ENCODE measurements around the gene HS3ST4. TPM values are rescaled to one million over a fixed set of nuclear protein-coding genes. Genes with fewer than 3 reads are reported as not detected.
"Not testable (repeated sequence)": the region's sequence is repeated elsewhere in the genome, so short reads cannot be mapped to it uniquely, and the experiment has no call there.

HS3ST4 gene
- total RNA-seq, 1 experiment from 2014 or later, result not detected

DNA sequence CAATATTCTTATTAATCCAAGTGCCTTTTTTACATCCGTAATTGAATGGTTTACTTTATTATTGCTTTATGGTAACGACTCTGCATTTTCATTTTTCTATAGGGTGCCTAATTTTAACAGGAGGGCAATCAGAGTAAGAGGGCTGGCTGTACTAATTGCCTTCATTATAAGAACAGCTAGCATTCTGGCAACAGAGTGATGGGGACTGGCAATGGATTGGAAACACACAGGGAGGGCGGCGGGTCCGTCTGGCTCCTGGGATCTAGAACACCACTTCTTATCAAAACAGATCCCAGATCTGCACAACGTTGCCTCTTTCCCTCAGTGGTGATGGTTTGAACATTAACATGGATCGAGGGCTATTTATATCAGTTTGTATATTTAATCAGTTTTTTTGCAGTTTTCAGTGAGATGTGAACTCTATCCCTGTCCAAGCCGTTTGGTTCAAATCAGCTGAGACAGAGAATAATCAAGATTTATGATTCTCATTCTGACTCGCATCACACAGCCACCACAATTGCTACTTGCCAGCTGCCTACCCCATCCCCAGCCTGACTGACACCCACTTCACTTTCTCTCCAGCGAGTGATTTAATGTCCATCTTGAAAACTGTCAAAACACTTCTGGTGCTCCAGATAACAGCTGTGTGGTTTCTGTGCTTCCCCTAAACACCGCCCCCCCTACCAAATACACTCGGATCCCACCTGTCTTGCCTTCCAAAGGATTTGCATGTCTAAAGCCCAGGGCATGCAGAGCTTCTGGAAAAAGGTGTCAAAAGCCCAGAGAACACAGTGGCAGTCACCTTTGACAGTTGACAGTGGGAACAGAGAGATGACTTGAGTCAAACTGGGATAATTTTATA lies 327.9 kb downstream of the HS3ST4 start:
- CTCF ChIA-PET, result no interaction called here
- Mint-ChIP-seq H3K27me3 (ENCODE audit: insufficient read depth, unreplicated experiment) (no peaks in the 10 kb centered on the region), H3K36me3 (ENCODE audit: insufficient read depth, unreplicated experiment) (no peaks in the 10 kb centered on the region), H3K9me3 (ENCODE audit: unreplicated experiment) (peaks cover 28% of the 10 kb centered on the region), H3K27ac (ENCODE audit: low read depth, unreplicated experiment) (no peak overlapping the region), H3K4me3 (ENCODE audit: unreplicated experiment) (no peak overlapping the region), H3K4me1 (ENCODE audit: insufficient read depth, unreplicated experiment) (no peaks in the 10 kb centered on the region)
- intact Hi-C loops (cut with micrococcal nuclease), result no loop called here
- no peak for TF ChIP-seq CTCF (IDR thresholded peaks at IDR 0.05; ENCODE audit: unreplicated experiment)
- BruUV-seq (replicated peaks), result no TSS peak
- no peak for DNase-seq (ENCODE audit: unreplicated experiment)
- POLR2A ChIA-PET, result no interaction called here

DNA sequence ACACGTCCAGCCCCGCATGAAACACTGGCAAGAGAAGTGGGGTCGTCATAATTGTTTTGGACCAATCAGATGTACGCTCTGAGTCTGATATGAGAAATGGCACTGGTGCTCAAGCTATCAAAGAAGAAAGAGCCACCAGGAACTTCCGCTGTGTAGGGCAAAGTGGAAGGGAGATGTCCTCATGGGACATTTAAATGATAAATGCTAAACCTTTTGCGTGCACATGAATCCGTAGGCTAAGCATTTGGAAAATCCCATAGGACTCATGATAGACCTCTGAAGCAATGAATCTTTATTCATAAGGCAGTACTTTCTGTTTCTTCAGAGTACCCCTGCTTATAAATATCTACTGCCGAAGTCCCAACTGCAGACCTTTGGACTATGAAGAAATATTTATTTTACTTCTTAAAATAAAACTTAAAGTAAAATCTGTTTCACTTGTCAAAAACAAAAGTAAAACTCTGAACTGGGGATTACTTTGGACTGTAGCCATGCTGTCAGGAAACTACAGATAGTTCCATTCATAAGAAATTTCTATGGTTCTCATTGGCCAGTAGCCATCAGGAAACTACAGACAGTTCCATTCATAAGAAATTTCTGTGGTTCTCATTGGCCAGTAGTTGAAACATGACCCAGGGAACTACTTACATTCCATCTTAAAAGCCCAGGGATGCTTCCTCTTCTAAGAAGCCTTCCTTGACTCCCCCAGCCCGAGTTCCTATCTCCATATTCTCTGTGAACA lies 335.1 kb downstream of the HS3ST4 start:
- CTCF ChIA-PET, result no interaction called here
- intact Hi-C loops (cut with micrococcal nuclease), result no loop called here
- Mint-ChIP-seq H3K4me1 (ENCODE audit: insufficient read depth, unreplicated experiment) (no peaks in the 10 kb centered on the region), H3K27me3 (ENCODE audit: insufficient read depth, unreplicated experiment) (no peaks in the 10 kb centered on the region), H3K27ac (ENCODE audit: low read depth, unreplicated experiment) (no peak overlapping the region), H3K9me3 (ENCODE audit: unreplicated experiment) (peaks cover 19% of the 10 kb centered on the region), H3K36me3 (ENCODE audit: insufficient read depth, unreplicated experiment) (no peaks in the 10 kb centered on the region), H3K4me3 (ENCODE audit: unreplicated experiment) (no peak overlapping the region)
- POLR2A ChIA-PET, result no interaction called here
- BruUV-seq (replicated peaks), result no TSS peak
- TF ChIP-seq CTCF (IDR thresholded peaks at IDR 0.05; ENCODE audit: unreplicated experiment), result no peak
- DNase-seq (ENCODE audit: unreplicated experiment), result no peak

- H3K27ac Mint-ChIP-seq (ENCODE audit: low read depth, unreplicated experiment), result no peak overlapping the region
- CTCF ChIA-PET, result no interaction called here
- POLR2A ChIA-PET, result no interaction called here
- DNase-seq (ENCODE audit: unreplicated experiment), result no peak
- no peak for TF ChIP-seq CTCF (IDR thresholded peaks at IDR 0.05; ENCODE audit: unreplicated experiment)
- H3K4me3 Mint-ChIP-seq (ENCODE audit: unreplicated experiment), result no peak overlapping the region
- no peaks in the 10 kb centered on the region for H3K27me3 Mint-ChIP-seq (ENCODE audit: insufficient read depth, unreplicated experiment)
- H3K9me3 Mint-ChIP-seq (ENCODE audit: unreplicated experiment), result peaks cover 42% of the 10 kb centered on the region
- H3K36me3 Mint-ChIP-seq (ENCODE audit: insufficient read depth, unreplicated experiment), result no peaks in the 10 kb centered on the region
- no peaks in the 10 kb centered on the region for H3K4me1 Mint-ChIP-seq (ENCODE audit: insufficient read depth, unreplicated experiment)
- intact Hi-C loops (cut with micrococcal nuclease), result no loop called here
- no TSS peak for BruUV-seq (replicated peaks)
Measured at GRCh38 chr16:26031286-26031685, 339.5 kb downstream of the HS3ST4 start.

DNA sequence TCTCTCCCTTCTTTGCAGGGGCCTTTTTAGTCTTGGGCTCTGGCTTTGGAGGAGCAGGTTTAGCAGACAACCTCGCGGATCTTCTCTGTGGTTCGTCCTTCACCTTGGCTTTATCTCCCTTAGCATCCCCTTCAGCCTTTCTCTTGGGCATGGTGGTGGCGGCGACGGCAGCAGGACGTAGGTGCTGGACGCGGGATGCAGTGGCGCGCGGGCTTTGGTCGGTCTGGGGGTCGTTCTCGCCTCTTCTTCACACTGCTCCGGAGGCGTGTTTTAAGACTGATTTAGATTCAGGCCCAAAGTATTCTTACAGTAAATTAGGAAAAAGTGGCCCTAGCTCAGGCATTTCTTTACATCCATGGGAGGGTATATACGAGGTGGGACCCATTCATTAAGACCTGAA lies 340.9 kb downstream of the HS3ST4 start:
- H3K36me3 Mint-ChIP-seq (ENCODE audit: insufficient read depth, unreplicated experiment); H3K4me3 Mint-ChIP-seq (ENCODE audit: unreplicated experiment); H3K27ac Mint-ChIP-seq (ENCODE audit: low read depth, unreplicated experiment); intact Hi-C loops (cut with micrococcal nuclease); DNase-seq (ENCODE audit: unreplicated experiment); POLR2A ChIA-PET; H3K4me1 Mint-ChIP-seq (ENCODE audit: insufficient read depth, unreplicated experiment); BruUV-seq (replicated peaks); H3K27me3 Mint-ChIP-seq (ENCODE audit: insufficient read depth, unreplicated experiment): not testable (repeated sequence)
- CTCF ChIA-PET, result interaction anchor here (0.6 kb wide), 1 partner anchor 63 kb away, joined by 3 read pairs; no protein-coding TSS in a partner anchor
- peaks cover 55% of the 10 kb centered on the region for H3K9me3 Mint-ChIP-seq (ENCODE audit: unreplicated experiment)
